GM18909 (cell line): ENCODE data around the gene TPBGL.

Experiments used
- ATAC-seq: cut with Tn5 transposase; IDR thresholded peaks from one replicate; pipeline ENCODE4 v1.9.1; 2021; ENCODE audit warnings: mild to moderate bottlenecking; ENCODE audit not compliant: unreplicated experiment, poor library complexity

The TPBGL gene

GRCh38 chr11:75287579-75287978 lies 47.0 kb downstream of the TPBGL start:
- ATAC-seq, result no peak

DNA sequence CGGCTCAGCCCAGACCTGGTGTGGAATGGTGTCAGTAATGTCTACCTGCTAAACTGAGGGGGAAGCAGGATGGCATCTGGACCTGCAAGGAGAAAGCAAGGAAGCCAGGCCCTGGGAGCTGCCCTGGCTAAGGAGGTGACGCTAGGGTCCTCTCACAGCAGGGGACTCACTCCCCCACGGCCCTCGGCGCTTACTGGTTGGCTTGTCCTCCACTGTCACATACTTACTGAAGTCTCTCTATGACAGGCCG lies 48.9 kb downstream of the TPBGL start:
- ATAC-seq, result no peak

DNA sequence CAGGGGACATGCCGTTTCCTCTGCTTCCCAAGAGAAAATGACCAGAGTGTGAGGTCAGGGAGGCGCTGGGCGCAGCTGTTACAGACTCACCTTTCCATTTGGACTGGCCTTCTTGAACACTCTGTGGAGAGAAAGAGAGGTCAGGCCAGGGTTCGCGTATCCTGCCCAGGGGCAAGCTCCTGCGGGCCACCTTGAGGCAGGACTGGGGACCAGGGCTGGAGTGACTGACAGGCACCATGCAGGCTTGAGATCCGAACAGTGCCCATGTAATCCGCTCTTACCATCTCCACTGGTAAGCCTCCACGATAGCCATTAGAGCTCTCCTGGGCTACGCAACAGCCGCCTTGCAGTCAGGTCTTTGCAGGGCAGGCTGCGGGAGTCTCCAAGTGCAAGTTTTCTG lies 49.3 kb downstream of the TPBGL start:
- ATAC-seq, result no peak

DNA sequence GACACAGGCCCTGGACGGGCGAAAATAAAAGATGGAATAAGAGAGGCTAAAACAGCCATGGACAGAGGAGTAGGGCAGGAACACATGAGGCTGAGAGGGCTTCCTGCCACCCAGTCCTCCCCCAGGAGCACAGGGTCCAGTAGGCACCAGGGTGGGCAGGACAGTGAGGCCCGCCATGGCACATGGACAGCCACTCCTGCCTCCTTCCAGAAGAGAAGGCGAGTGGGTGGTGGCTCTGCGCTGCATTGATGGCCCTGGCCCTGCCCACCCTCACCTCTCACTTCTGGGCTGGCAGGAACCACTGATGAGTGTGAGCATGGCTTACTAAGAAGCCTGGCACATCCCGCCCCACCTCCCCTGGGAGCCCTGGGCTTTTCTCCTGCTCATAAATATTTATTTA lies 51.2 kb downstream of the TPBGL start:
- no peak for ATAC-seq

DNA sequence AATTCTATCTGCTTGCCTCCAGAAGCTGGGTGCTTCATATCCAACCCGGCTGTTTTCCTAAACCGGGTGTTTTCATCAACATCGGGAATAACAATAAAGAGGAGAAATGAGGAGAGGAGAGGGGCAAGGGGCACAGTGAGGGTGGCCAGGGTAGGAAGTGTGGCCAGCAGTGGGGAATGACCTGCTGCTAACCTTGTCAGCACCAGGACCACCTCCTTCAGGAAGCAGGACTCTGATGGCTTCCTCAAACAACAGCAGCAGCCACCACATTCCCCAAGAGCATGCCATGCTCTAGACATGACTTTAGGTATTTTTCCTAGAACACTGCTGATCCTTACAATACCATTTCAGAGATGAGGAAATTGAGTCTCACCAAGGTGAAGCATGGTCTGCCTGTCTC lies 52.4 kb downstream of the TPBGL start:
- no peak for ATAC-seq
